Activated CD4-positive, alpha-beta T cell treated with anti-CD3 and anti-CD28 coated beads for 1 hour (primary cell): ENCODE measurements around the gene DIP2A.
"Not testable (repeated sequence)": the region's sequence is repeated elsewhere in the genome, so short reads cannot be mapped to it uniquely, and the experiment has no call there.

Experiments
- DNase-seq: peaks from one replicate; pipeline ENCODE4 v3.0.0-alpha.2; 2020

The DIP2A gene

GRCh38 chr21:46559291-46559983, 100.7 kb downstream of the DIP2A start:
- DNase-seq = peak; percentile 40

- DNase-seq = no peak
Observed at GRCh38 chr21:46560568-46561444, 102.1 kb downstream of the DIP2A start.

GRCh38 chr21:46561445-46562090, 102.9 kb downstream of the DIP2A start:
- DNase-seq = no peak

- no peak for DNase-seq
Observed at GRCh38 chr21:46562472-46562871, 103.8 kb downstream of the DIP2A start.

- DNase-seq = no peak
Observed at GRCh38 chr21:46562964-46563607, 104.4 kb downstream of the DIP2A start.

GRCh38 chr21:46564391-46564790, 105.7 kb downstream of the DIP2A start:
- no peak for DNase-seq

- DNase-seq = no peak
Observed at GRCh38 chr21:46567348-46567747, 108.7 kb downstream of the DIP2A start.

GRCh38 chr21:46568562-46568961, 109.9 kb downstream of the DIP2A start:
- DNase-seq = no peak

- DNase-seq = no peak
Observed at GRCh38 chr21:46569081-46569480, 110.4 kb downstream of the DIP2A start.

GRCh38 chr21:46570119-46570518, 111.4 kb downstream of the DIP2A start:
- DNase-seq = no peak

GRCh38 chr21:46570631-46571030, 111.9 kb downstream of the DIP2A start:
- no peak for DNase-seq

GRCh38 chr21:46572850-46573249, 114.2 kb downstream of the DIP2A start:
- DNase-seq = no peak

GRCh38 chr21:46577786-46578185, 119.1 kb downstream of the DIP2A start:
- DNase-seq = not testable (repeated sequence)

GRCh38 chr21:46579394-46579793, 120.7 kb downstream of the DIP2A start:
- not testable (repeated sequence) for DNase-seq

GRCh38 chr21:46581780-46582307, 123.2 kb downstream of the DIP2A start:
- no peak for DNase-seq

- DNase-seq = no peak
Observed at GRCh38 chr21:46585191-46585953, 126.7 kb downstream of the DIP2A start.

- DNase-seq = no peak
Observed at GRCh38 chr21:46594276-46594675, 135.6 kb downstream of the DIP2A start.

- DNase-seq = no peak
Observed at GRCh38 chr21:46596201-46596600, 137.5 kb downstream of the DIP2A start.

GRCh38 chr21:46597031-46597430, 138.3 kb downstream of the DIP2A start:
- no peak for DNase-seq

GRCh38 chr21:46597896-46598343, 139.2 kb downstream of the DIP2A start:
- DNase-seq = no peak

- DNase-seq = no peak
Observed at GRCh38 chr21:46598581-46599572, 140.2 kb downstream of the DIP2A start.
